A549 treated with CORT108297 at 1 μM for 4 hours (cell line): Measurements from ENCODE around the gene WSCD1. TPM values are rescaled to one million over a fixed set of nuclear protein-coding genes. Genes with fewer than 3 reads are reported as not detected.

Experiments
- total RNA-seq: library from RNA; stranded (reverse); fragments of 200-300 nt; extraction: Qiagen RNA extraction; gene quantifications from 5 replicates; pipeline ENCODE4 v1.2.3, GENCODE V29; 2022

The WSCD1 gene
- 2.6 to 4.4 TPM (median 4.1 TPM) in 5 replicates for total RNA-seq

GRCh38 chr17:6069539-6070429 is at the start of gene WSCD1:
Gene WSCD1, plus strand, starts transcription at chr17:6070379. Its CDS starts 10,280 bp downstream, at chr17:6080659.

